ENCODE measurements around the gene CCDC54. TPM values are rescaled to one million over a fixed set of nuclear protein-coding genes. Genes with fewer than 3 reads are reported as not detected.
"Not testable (repeated sequence)": the region's sequence is repeated elsewhere in the genome, so short reads cannot be mapped to it uniquely, and the experiment has no call there.

CCDC54 gene
- total RNA-seq (ENCODE audit: insufficient read depth, low replicate concordance) = 1.4 TPM

- no peak for DNase-seq (ENCODE audit: low spot score)
These were observed at the start of gene CCDC54 for GRCh38 chr3:107377151-107377550. TSS of gene CCDC54 (plus strand) at chr3:107377439. CDS start at chr3:107377588, 149 bp downstream.

DNA sequence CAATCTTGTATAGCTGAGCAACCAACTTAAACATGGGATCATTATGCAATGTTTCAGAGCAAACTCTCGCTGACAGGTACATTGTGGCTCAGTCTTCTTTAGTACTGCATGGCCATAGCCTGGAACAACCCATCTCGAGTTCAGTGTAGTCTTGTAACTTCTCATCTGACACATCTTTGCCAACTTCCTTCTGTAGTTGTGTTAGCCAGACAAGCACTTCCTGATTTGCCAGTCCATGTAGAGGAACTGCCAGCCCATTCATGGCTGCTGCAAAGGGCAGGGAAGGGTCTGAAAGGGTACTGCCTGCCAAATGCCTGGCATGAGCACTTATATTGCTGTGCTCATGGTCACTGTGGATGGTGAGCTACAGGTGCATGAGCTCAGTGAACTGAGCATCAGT lies 49.2 kb upstream of the CCDC54 start:
- no peak for DNase-seq (ENCODE audit: low spot score)

- no peak for DNase-seq (ENCODE audit: low spot score)
These were observed 48.2 kb upstream of the CCDC54 start for GRCh38 chr3:107329088-107329487.

DNA sequence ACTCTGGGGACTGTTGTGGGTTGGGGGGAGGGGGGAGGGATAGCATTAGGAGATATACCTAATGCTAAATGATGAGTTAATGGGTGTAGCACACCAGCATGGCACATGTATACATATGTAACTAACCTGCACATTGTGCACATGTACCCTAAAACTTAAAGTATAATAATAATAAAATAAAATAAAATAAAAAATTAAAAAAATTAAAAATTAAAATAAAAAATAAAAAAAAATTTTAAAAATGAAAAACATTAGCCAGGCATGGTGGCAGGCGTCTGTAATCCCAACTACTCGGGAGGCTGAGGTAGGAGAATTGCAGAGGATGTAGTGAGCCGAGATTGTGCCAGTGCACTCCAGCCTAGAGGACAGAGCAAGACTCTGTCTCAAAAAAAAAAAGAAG lies 37.5 kb upstream of the CCDC54 start:
- not testable (repeated sequence) for DNase-seq (ENCODE audit: low spot score)

DNA sequence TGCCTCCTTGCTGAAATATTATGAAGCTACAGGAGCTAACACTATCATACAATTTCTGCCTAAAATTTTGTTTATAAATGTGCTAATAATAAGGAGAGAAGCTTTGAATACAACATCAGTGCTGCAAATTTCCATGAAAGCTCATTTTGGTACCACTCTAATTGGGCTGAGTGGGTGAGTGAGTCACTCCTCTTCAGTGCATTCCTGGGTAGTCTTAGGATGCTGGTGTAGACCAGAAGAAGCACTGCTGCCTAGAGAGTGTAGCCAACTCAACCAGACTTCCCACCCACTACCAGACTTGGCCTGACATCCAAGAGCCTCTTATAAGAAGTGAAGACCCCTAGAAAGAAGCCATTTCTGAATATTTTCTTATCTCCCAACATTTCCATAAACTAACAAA lies 32.5 kb upstream of the CCDC54 start:
- DNase-seq (ENCODE audit: low spot score) = no peak

- no peak for DNase-seq (ENCODE audit: low spot score)
These were observed 31.3 kb upstream of the CCDC54 start for GRCh38 chr3:107345822-107346405.

DNA sequence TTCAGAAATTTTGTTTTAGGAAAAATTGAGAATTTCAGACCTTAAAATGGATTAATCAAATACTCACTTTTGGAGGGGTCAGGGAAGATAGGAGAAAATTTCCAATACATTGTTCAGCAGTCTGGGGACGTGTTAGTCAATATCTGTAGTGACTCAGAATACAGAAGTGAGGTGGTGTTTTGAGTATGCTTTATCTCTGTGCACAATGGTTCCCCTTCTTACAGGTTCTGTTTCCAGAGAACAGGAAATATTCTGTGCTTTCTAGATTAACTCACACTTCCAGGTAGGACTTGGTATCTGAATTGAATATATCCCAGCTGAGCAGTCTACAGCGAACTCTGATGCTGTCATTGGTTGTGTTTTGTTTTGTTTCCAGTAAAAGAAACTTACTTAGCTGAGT lies 30.7 kb upstream of the CCDC54 start:
- no peak for DNase-seq (ENCODE audit: low spot score)

- DNase-seq (ENCODE audit: low spot score) = no peak
These were observed 29.5 kb upstream of the CCDC54 start for GRCh38 chr3:107347751-107348150.

GRCh38 chr3:107356706-107357105 lies 20.5 kb upstream of the CCDC54 start:
- DNase-seq (ENCODE audit: low spot score) = no peak

DNA sequence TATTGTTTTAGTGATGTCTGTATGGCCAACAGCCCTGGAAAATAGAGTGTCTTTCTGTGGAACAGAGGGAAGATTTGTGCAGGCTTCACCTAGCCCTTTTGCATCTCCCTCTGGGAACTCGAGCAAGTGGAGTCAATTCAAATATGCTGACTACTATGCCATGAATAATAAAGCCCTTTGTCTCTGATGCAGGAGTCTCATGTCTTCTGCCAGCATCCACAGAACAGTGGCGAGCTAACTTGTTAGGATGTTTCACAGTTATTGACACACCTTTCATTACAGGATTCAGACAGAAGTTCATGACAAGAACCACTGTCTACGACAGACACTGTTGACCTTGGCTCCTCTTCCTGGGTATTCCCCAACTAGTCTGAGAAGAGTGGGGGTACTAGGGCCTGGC lies 15.6 kb upstream of the CCDC54 start:
- DNase-seq (ENCODE audit: low spot score) = no peak

GRCh38 chr3:107365051-107365450 lies 12.2 kb upstream of the CCDC54 start:
- no peak for DNase-seq (ENCODE audit: low spot score)

GRCh38 chr3:107366766-107367165 lies 10.5 kb upstream of the CCDC54 start:
- DNase-seq (ENCODE audit: low spot score) = no peak

DNA sequence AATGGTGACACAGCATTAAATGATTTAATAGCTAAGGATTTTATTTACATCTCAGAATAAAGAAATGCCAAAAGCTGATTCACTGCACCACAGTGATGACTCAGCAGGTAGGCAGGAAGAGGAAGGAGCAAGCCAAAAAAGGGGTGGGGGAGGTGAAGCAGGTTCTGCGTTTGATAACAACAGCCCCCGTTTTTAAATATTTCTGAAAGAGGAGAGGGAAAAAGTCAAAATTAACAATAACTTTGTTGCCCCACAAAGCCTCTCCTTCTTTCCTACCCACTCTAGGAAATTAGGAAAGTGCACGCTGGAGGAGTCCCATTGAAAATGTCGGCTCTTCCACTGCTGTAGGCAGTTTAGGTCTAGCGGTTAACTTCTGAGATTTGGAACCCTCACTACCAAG lies 9.9 kb upstream of the CCDC54 start:
- DNase-seq (ENCODE audit: low spot score) = no peak

- no peak for DNase-seq (ENCODE audit: low spot score)
These were observed 8.4 kb upstream of the CCDC54 start for GRCh38 chr3:107368654-107369398.

- no peak for DNase-seq (ENCODE audit: low spot score)
These were observed 7.4 kb upstream of the CCDC54 start for GRCh38 chr3:107369791-107370190.

DNA sequence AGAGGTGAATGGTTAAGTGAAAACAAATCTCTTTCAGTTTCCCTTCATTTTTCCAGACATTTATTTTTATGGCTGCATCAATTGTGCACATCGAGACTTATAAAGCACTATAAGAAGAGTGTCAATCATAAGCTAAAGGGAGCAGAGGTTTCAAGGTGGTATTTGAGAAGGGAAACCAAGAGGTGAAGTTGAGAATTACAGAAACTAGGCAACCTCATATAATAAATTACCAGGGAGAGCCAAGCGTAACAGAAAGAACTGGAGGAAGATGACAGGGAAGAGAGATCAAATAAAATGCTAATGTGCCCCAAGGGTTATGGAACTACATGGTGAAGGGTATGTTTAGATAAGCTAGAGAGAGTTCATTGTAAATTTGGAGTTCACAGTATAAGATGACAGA lies 6.3 kb upstream of the CCDC54 start:
- no peak for DNase-seq (ENCODE audit: low spot score)

DNA sequence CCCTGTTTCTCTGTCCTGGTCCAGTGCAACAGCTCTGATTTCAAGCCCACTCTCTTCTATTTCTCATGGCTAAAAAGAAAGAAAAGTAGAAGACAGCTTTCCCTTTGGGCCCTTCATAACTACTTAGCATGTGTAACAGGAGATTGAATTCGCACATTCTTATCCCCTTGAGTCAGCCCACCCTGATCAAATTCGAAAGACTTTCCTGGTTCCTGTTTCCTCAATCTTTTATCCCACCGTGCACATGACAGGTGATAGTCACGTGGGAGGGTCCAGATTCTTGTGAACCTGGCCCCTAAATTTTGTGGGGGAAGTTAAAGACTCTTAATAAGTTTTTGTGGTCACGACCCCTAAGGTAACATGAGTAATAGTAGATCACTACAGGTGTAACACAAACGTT lies 4.7 kb upstream of the CCDC54 start:
- DNase-seq (ENCODE audit: low spot score) = no peak

DNA sequence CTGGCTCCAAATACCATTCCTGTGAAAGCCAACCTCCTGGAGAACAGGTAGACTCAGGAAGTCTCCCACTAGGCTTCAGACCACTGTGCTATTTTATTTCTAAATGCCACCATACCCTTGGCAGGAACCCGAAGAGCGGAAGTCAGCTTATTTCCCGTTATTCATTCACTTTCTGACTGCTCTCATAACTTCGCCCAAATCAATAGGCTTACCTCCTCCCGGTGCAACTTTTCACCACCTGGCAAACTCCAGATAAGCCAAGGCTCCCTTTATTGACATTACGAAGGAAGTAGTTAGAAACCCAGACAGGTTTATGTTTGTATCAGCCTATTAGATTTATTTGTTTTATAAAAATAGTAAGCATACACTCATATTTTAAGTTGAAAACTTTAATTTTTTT lies 3.3 kb upstream of the CCDC54 start:
- no peak for DNase-seq (ENCODE audit: low spot score)

DNA sequence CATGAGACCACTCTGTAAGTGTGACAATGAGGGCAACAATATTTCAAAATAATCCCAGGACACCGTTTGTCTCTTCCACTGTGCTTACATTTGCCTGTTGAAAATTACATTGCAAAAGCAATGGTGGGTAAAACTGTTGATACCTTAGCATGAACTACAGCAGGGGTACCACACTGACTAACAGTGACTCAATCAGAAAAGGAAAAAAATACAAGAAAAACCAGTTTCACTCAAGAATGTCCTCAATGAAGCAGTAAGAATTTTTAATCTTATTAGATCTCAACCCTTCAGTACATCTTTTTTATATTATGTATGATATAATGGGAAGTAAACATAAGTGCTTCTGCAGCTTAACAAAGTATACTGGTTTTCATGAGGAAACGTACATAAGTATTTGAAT lies 1.6 kb upstream of the CCDC54 start:
- DNase-seq (ENCODE audit: low spot score) = peak; percentile 16

GRCh38 chr3:107382631-107383030 lies 5.4 kb downstream of the CCDC54 start:
- DNase-seq (ENCODE audit: low spot score) = no peak

DNA sequence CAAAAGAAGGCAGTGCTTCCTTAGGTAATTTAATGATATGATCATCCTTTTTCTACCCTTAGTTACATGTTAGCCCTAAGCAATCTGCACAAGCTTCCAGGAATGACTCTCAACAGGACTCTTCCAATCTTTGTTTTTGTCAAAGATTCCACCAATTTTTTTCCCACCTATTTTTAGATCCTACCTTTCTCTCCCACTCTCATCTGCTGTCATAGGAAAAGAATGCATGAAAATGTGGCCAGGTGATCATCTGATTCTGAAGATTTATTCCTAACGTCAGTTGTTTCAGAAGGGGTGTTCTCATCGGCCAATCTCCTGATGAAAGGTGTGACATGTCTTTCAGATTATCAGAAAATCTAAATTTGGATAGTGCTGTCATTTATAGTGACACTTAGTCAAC lies 7.2 kb downstream of the CCDC54 start:
- DNase-seq (ENCODE audit: low spot score) = no peak

- no peak for DNase-seq (ENCODE audit: low spot score)
These were observed 7.7 kb downstream of the CCDC54 start for GRCh38 chr3:107384907-107385306.

GRCh38 chr3:107387555-107387954 lies 10.3 kb downstream of the CCDC54 start:
- DNase-seq (ENCODE audit: low spot score) = no peak

All from umbilical cord (tissue), 2 donors.